Endothelial cell (in vitro differentiated cells): ENCODE data around the gene CEP19. TPM values are rescaled to one million over a fixed set of nuclear protein-coding genes. Genes with fewer than 3 reads are reported as not detected.

Experiments
- DNase-seq: peaks from one replicate; pipeline ENCODE4 v3.0.0; 2021; ENCODE audit warnings: low spot score
- H3K27ac Mint-ChIP-seq: one replicate; pipeline ENCODE4 v1.8.0; 2021; ENCODE audit warnings: mixed read lengths, inconsistent platforms; ENCODE audit not compliant: unreplicated experiment
- H3K27me3 Mint-ChIP-seq: one replicate; pipeline ENCODE4 v1.8.0; 2021; ENCODE audit warnings: mild to moderate bottlenecking, moderate library complexity, mixed read lengths, inconsistent platforms; ENCODE audit not compliant: unreplicated experiment
- H3K36me3 Mint-ChIP-seq: one replicate; pipeline ENCODE4 v1.8.0; 2021; ENCODE audit warnings: mild to moderate bottlenecking, low read depth, mixed read lengths, inconsistent platforms; ENCODE audit not compliant: unreplicated experiment
- H3K4me1 Mint-ChIP-seq: one replicate; pipeline ENCODE4 v1.8.0; 2021; ENCODE audit warnings: mild to moderate bottlenecking, mixed read lengths, inconsistent platforms; ENCODE audit not compliant: unreplicated experiment
- H3K4me3 Mint-ChIP-seq: one replicate; pipeline ENCODE4 v1.8.0; 2021; ENCODE audit warnings: mild to moderate bottlenecking, mixed read lengths, inconsistent platforms; ENCODE audit not compliant: unreplicated experiment
- H3K9me3 Mint-ChIP-seq: one replicate; pipeline ENCODE4 v1.8.0; 2021; ENCODE audit warnings: mixed read lengths, inconsistent platforms; ENCODE audit not compliant: unreplicated experiment
- CTCF ChIP-seq: fragments of 200-600 bp; sonication (generic); IDR thresholded peaks from one replicate; pipeline ENCODE4 v1.5.0; 2021; ENCODE audit warnings: antibody characterized with exemption; ENCODE audit not compliant: unreplicated experiment
- long read RNA-seq: library from polyadenylated mRNA; unstranded; transcript quantifications from one replicate; pipeline ENCODE4 v2.0.0, GENCODE V29; 2020; ENCODE audit not compliant: unreplicated experiment
- total RNA-seq: library from RNA; stranded (reverse); fragmentation: NEBNext Ultra II Directional; extraction: Animal tissue kit (Norgen Biotek cat#: 25700); gene quantifications from one replicate; pipeline ENCODE4 v1.2.1, GENCODE V29; 2021; ENCODE audit not compliant: unreplicated experiment

CEP19 gene
- 6.0 TPM for total RNA-seq
- long read RNA-seq, partial matches to known transcripts = 0 of 3 reads
- long read RNA-seq, other reads (novel, unspliced or antisense) = 0 of 3 reads

- no peak for TF ChIP-seq CTCF
- Mint-ChIP-seq H3K4me1 (peaks cover 30% of the 10 kb centered on the region), H3K36me3 (peaks cover 4% of the 10 kb centered on the region), H3K27me3 (peaks cover 3% of the 10 kb centered on the region), H3K4me3 (peak within 1 kb of the TSS; percentile 94), H3K27ac (peak within 1 kb of the TSS; percentile 90), H3K9me3 (no peaks in the 10 kb centered on the region)
- peak; percentile 82 for DNase-seq
Observed at GRCh38 chr3:196711838-196712513, at the start of gene CEP19, which contains the start of gene PIGX. CEP19 (minus strand) TSS chr3:196712250; CDS start chr3:196708657, 3,593 bp downstream. PIGX (plus strand) TSS chr3:196712377.

- H3K4me1 Mint-ChIP-seq = peaks cover 14% of the 10 kb centered on the region
- no peak for DNase-seq
- peak overlapping the region; percentile 36 for H3K27ac Mint-ChIP-seq
- TF ChIP-seq CTCF = no peak
- peaks cover 7% of the 10 kb centered on the region for H3K27me3 Mint-ChIP-seq
- H3K36me3 Mint-ChIP-seq = peaks cover 47% of the 10 kb centered on the region
- peak overlapping the region; percentile 72 for H3K4me3 Mint-ChIP-seq
- peaks cover 4% of the 10 kb centered on the region for H3K9me3 Mint-ChIP-seq
Observed at GRCh38 chr3:196757876-196758739, 46.1 kb upstream of the CEP19 start.

- H3K27me3 Mint-ChIP-seq = peaks cover 5% of the 10 kb centered on the region
- no peak for DNase-seq
- peaks cover 12% of the 10 kb centered on the region for H3K4me1 Mint-ChIP-seq
- TF ChIP-seq CTCF = no peak
- peaks cover 42% of the 10 kb centered on the region for H3K36me3 Mint-ChIP-seq
- peak overlapping the region; percentile 23 for H3K4me3 Mint-ChIP-seq
- H3K9me3 Mint-ChIP-seq = peaks cover 4% of the 10 kb centered on the region
- H3K27ac Mint-ChIP-seq = peak overlapping the region; percentile 9
Observed at GRCh38 chr3:196756732-196757131, 44.7 kb upstream of the CEP19 start.

- H3K4me3 Mint-ChIP-seq = peak overlapping the region; percentile 17
- H3K27ac Mint-ChIP-seq = peak overlapping the region; percentile 36
- H3K27me3 Mint-ChIP-seq = peaks cover 7% of the 10 kb centered on the region
- no peak for DNase-seq
- peaks cover 34% of the 10 kb centered on the region for H3K36me3 Mint-ChIP-seq
- TF ChIP-seq CTCF = no peak
- peaks cover 4% of the 10 kb centered on the region for H3K9me3 Mint-ChIP-seq
- H3K4me1 Mint-ChIP-seq = peaks cover 15% of the 10 kb centered on the region
Observed at GRCh38 chr3:196754091-196754981, 42.3 kb upstream of the CEP19 start.
